IMR-90 (cell line): Measurements from ENCODE around the gene DMAC1. TPM values are rescaled to one million over a fixed set of nuclear protein-coding genes. Genes with fewer than 3 reads are reported as not detected.

Experiments used
- ATAC-seq: fragments of 200-7000 bp; cut with Tn5 transposase; 2 replicates; pipeline ENCODE4 v1.9.1; 2020; ENCODE audit warnings: low read depth, mild to moderate bottlenecking, moderate library complexity
- BruUV-seq: library from RNA; stranded (reverse); fragments of 400-500 nt; replicated peaks from 2 replicates; lab custom pipeline; 2021; lab: Mats Ljungman, UMichigan
- CTCF ChIA-PET: fragments of 300-600 bp; formaldehyde crosslinking; extraction: SDS; loops from one replicate; lab custom pipeline; 2021; ENCODE audit warnings: antibody characterized with exemption; lab: Yijun Ruan, JAX
- POLR2A ChIA-PET: fragments of 300-600 bp; sonication (Branson Sonifier 250); formaldehyde crosslinking; loops from one replicate; lab custom pipeline; 2022; ENCODE audit warnings: antibody characterized with exemption; ENCODE audit not compliant: unreplicated experiment; lab: Charles Lee
- DNase-seq: peaks from one replicate; pipeline ENCODE4 v3.0.0; 2013
- H2AFZ ChIP-seq: replicated peaks from 2 replicates; pipeline ENCODE3; 2013; ENCODE audit warnings: low read length, mild to moderate bottlenecking; ENCODE audit not compliant: poor library complexity
- H2AK5ac ChIP-seq: 2 replicates; pipeline ENCODE4 v1.6.1; 2013; ENCODE audit warnings: low read depth, low read length, inconsistent platforms
- H2AK9ac ChIP-seq: replicated peaks from 2 replicates; pipeline ENCODE3; 2013; ENCODE audit warnings: mild to moderate bottlenecking, low read depth, low read length, moderate library complexity; ENCODE audit not compliant: poor library complexity
- H2BK120ac ChIP-seq: 2 replicates; pipeline ENCODE4 v1.6.1; 2013; ENCODE audit warnings: low read depth, low read length, inconsistent platforms
- H2BK15ac ChIP-seq: 3 replicates; pipeline ENCODE4 v1.6.1; 2013; ENCODE audit warnings: low read depth, low read length, inconsistent platforms
- H2BK20ac ChIP-seq: 2 replicates; pipeline ENCODE4 v1.6.1; 2013; ENCODE audit warnings: low read depth, mild to moderate bottlenecking, inconsistent platforms, low read length, moderate library complexity
- H2BK5ac ChIP-seq: 2 replicates; pipeline ENCODE4 v1.6.1; 2013; ENCODE audit warnings: mild to moderate bottlenecking, low read depth, low read length, inconsistent platforms; ENCODE audit not compliant: poor library complexity, severe bottlenecking
- H3K14ac ChIP-seq: replicated peaks from 2 replicates; pipeline ENCODE4 v1.6.1; 2013; ENCODE audit warnings: low read depth, low read length, inconsistent platforms
- H3K18ac ChIP-seq: 2 replicates; pipeline ENCODE4 v1.6.1; 2013; ENCODE audit warnings: low read depth, low read length, control low read depth
- H3K23ac ChIP-seq: 2 replicates; pipeline ENCODE4 v1.6.1; 2013; ENCODE audit warnings: low read depth, low read length, inconsistent platforms
- H3K27ac ChIP-seq: 2 replicates; pipeline ENCODE4 v1.5.1; 2013; ENCODE audit warnings: mild to moderate bottlenecking, control low read depth, low read length; ENCODE audit not compliant: insufficient read depth
- H3K27me3 ChIP-seq: 2 replicates; pipeline ENCODE4 v1.6.1; 2013; ENCODE audit warnings: low read length; ENCODE audit not compliant: control insufficient read depth, insufficient read depth
- H3K36me3 ChIP-seq: 2 replicates; pipeline ENCODE4 v1.6.1; 2013; ENCODE audit warnings: low read length, mixed read lengths; ENCODE audit not compliant: control insufficient read depth, insufficient read depth
- H3K4ac ChIP-seq: 2 replicates; pipeline ENCODE4 v1.6.1; 2013; ENCODE audit warnings: low read depth, low read length, inconsistent platforms
- H3K4me1 ChIP-seq: 2 replicates; pipeline ENCODE4 v1.6.1; 2013; ENCODE audit warnings: low read length, mixed read lengths; ENCODE audit not compliant: control insufficient read depth, insufficient read depth
- H3K4me2 ChIP-seq: 2 replicates; pipeline ENCODE4 v1.6.1; 2013; ENCODE audit warnings: low read depth, mild to moderate bottlenecking, control low read depth, low read length, moderate library complexity
- H3K4me3 ChIP-seq: 2 replicates; pipeline ENCODE4 v1.5.1; 2013; ENCODE audit warnings: low read depth, mild to moderate bottlenecking, control low read depth, low read length, moderate library complexity; ENCODE audit not compliant: insufficient read depth
- H3K56ac ChIP-seq: 2 replicates; pipeline ENCODE4 v1.6.1; 2013; ENCODE audit warnings: low read length, inconsistent platforms; ENCODE audit not compliant: insufficient read depth; ENCODE audit errors: extremely low read depth
- H3K79me1 ChIP-seq, 2 experiments: 2 replicates each; pipeline ENCODE4 v1.6.1; 2013; ENCODE audit warnings: low read length in 2 of 2, inconsistent platforms in 1 of 2, low read depth in 1 of 2
- H3K9ac ChIP-seq: 2 replicates; pipeline ENCODE4 v1.6.1; 2013; ENCODE audit warnings: low read depth, low read length, control low read depth
- H3K9me1 ChIP-seq: 2 replicates; pipeline ENCODE4 v1.6.1; 2013; ENCODE audit warnings: low read length, inconsistent platforms; ENCODE audit not compliant: insufficient read depth
- H3K9me3 ChIP-seq: 2 replicates; pipeline ENCODE4 v1.6.1; 2013; ENCODE audit warnings: low read length; ENCODE audit not compliant: control insufficient read depth, insufficient read depth
- H4K20me1 ChIP-seq: 2 replicates; pipeline ENCODE4 v1.6.1; 2013; ENCODE audit warnings: low read length, inconsistent platforms; ENCODE audit not compliant: insufficient read depth
- H4K5ac ChIP-seq: 2 replicates; pipeline ENCODE4 v1.6.1; 2013; ENCODE audit warnings: mild to moderate bottlenecking, low read depth, low read length, control low read depth
- H4K8ac ChIP-seq, 2 experiments: 2 replicates each; pipeline ENCODE4 v1.6.1; 2013; ENCODE audit warnings: low read depth in 2 of 2, low read length in 2 of 2, control low read depth in 1 of 2, inconsistent platforms in 1 of 2
- H4K91ac ChIP-seq: 2 replicates; pipeline ENCODE4 v1.6.1; 2013; ENCODE audit warnings: low read depth, low read length, inconsistent platforms; ENCODE audit not compliant: insufficient read depth
- MAFK ChIP-seq: IDR thresholded peaks from 2 replicates; pipeline ENCODE4 v1.6.1; 2012; ENCODE audit warnings: low read depth, low read length, improper control_type of control experiment
- WGBS, 2 experiments: methylation state at CpG; one replicate each; pipeline versions ENCODE4 v1.1.5 to v1.1.7; 2013; ENCODE audit warnings: missing lambda C conversion rate in 2 of 2; ENCODE audit not compliant: insufficient read length in 1 of 2; ENCODE audit errors: extremely low coverage in 2 of 2; 5-methylcytosine and 5-hydroxymethylcytosine counted together
- dilution Hi-C: fragments of 300-500 bp; cut with HindIII; formaldehyde crosslinking; loops from one replicate; pipeline ENCODE4 v1.14.3; 2018; ENCODE audit warnings: low sequenced_read_pairs; ENCODE audit not compliant: unreplicated experiment
- in situ Hi-C: fragments of 300-500 bp; cut with MboI; formaldehyde crosslinking; loops from 3 replicates; pipeline ENCODE4 v1.14.3; 2019; ENCODE audit warnings: low sequenced_read_pairs, inconsistent platforms, mixed read lengths
- intact Hi-C: fragments of 100-400 bp; cut with micrococcal nuclease; formaldehyde crosslinking; loops from 2 replicates; pipeline ENCODE4 v1.10.0; 2022
- polyA plus RNA-seq, 3 experiments: library from polyadenylated mRNA; depleted of rRNA; stranded (reverse); fragments of >200 nt; gene quantifications; 2 replicates each; pipeline ENCODE4 v1.2.3, GENCODE V29; 2012; ENCODE audit warnings: low replicate concordance in 1 of 3
- total RNA-seq: library from RNA; depleted of rRNA; stranded (reverse); fragments of >200 nt; gene quantifications from 2 replicates; pipeline ENCODE4 v1.2.3, GENCODE V29; 2012

The DMAC1 gene
- total and polyA plus RNA-seq, 2 of the 4 experiments (the other 2 are of a cell fraction): 8.1 to 14.5 TPM

DNA sequence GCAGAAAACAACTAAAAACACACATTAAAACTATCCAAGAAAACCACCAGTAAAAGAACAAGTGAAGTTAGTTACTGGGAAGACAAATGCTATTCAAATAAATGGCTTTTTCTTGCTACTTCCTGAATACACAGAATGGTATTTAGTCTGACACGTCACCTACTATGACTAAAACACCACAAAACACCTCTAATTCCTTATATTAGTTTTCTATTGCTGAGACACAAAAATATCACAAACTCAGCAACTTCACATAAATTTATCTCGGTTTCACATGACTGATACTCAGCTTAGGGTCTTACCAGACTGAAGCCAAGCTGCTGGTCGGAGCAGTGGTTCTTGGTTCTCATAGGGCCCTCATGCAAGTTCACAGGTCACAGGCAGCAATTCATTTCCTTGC, 5.4 kb downstream of the DMAC1 start:
- no peak overlapping the region for H4K91ac ChIP-seq
- dilution Hi-C loops: no loop called here
- H2BK120ac ChIP-seq: no peak overlapping the region
- peaks cover 4% of the 10 kb centered on the region; the same call in 1 of the 2 replicates for H3K4me1 ChIP-seq
- H3K27me3 ChIP-seq: no peaks in the 10 kb centered on the region
- no peak overlapping the region for H3K4ac ChIP-seq
- in situ Hi-C loops: no loop called here
- H4K5ac ChIP-seq: no peak overlapping the region
- H3K79me1 ChIP-seq: peaks cover 5 to 7% of the 10 kb centered on the region in 2 experiments; a peak in 3 of 4 replicates
- no peak overlapping the region for H2AFZ ChIP-seq
- CTCF ChIA-PET: no interaction called here
- H3K36me3 ChIP-seq: peaks cover 9% of the 10 kb centered on the region
- no peak overlapping the region for H2BK15ac ChIP-seq
- no peak overlapping the region for H3K9ac ChIP-seq
- ATAC-seq (no peak), DNase-seq (no peak)
- 100% methylated on average over 1 of the region's 3 CpGs; no CpG with 5 or more reads in 1 of the 2 experiments for WGBS, 2 experiments
- no peak overlapping the region for H3K4me2 ChIP-seq
- TF ChIP-seq MAFK: no peak
- no peak overlapping the region for H3K14ac ChIP-seq
- H4K8ac ChIP-seq: no peak overlapping the region
- H3K4me3 ChIP-seq: no peak overlapping the region
- no peak overlapping the region for H3K27ac ChIP-seq
- intact Hi-C loops: loop anchor here (10.0 kb wide), 1 partner anchor 739 kb away; no protein-coding TSS in a partner anchor
- H2BK5ac ChIP-seq: no peak overlapping the region
- no peak overlapping the region for H2AK5ac ChIP-seq
- H4K20me1 ChIP-seq: no peaks in the 10 kb centered on the region
- no peaks in the 10 kb centered on the region for H3K9me3 ChIP-seq
- H3K56ac ChIP-seq: no peak overlapping the region
- no peaks in the 10 kb centered on the region for H3K9me1 ChIP-seq
- no peak overlapping the region for H3K18ac ChIP-seq
- no peak overlapping the region for H2BK20ac ChIP-seq
- H2AK9ac ChIP-seq: no peak overlapping the region
- no TSS peak for BruUV-seq
- POLR2A ChIA-PET: no interaction called here
- no peak overlapping the region for H3K23ac ChIP-seq
